SJCRH30 (cell line): ENCODE measurements around the gene HSPG2. TPM values are rescaled to one million over a fixed set of nuclear protein-coding genes. Genes with fewer than 3 reads are reported as not detected.

Experiments
- DNase-seq, 2 experiments: peaks; one replicate each; pipeline ENCODE4 v3.0.0-alpha.2; 2015 to 2020
- H3K27ac ChIP-seq: fragments of 250-450 bp; sonication (Bioruptor Pico); 2 replicates; pipeline ENCODE4 v1.5.1; 2020; ENCODE audit warnings: mild to moderate bottlenecking, moderate library complexity
- H3K27me3 ChIP-seq: fragments of 250-450 bp; sonication (Bioruptor Pico); 2 replicates; pipeline ENCODE4 v1.5.1; 2020; ENCODE audit warnings: mild to moderate bottlenecking, moderate library complexity
- H3K36me3 ChIP-seq: fragments of 250-450 bp; sonication (Bioruptor Pico); 2 replicates; pipeline ENCODE4 v1.5.1; 2020; ENCODE audit warnings: mild to moderate bottlenecking, moderate library complexity
- H3K4me1 ChIP-seq: fragments of 250-450 bp; sonication (Bioruptor Pico); 2 replicates; pipeline ENCODE4 v1.5.1; 2020; ENCODE audit warnings: mild to moderate bottlenecking, moderate library complexity
- H3K4me3 ChIP-seq: fragments of 250-450 bp; sonication (Bioruptor Pico); 2 replicates; pipeline ENCODE4 v1.5.1; 2020; ENCODE audit warnings: mild to moderate bottlenecking, moderate library complexity
- H3K9me3 ChIP-seq: fragments of 250-450 bp; sonication (Bioruptor Pico); replicated peaks from 2 replicates; pipeline ENCODE4 v1.5.1; 2020; ENCODE audit warnings: mild to moderate bottlenecking, moderate library complexity
- total RNA-seq: library from RNA; depleted of rRNA; stranded (reverse); fragments of >200 nt; shearing (Covaris generic); gene quantifications from 2 replicates; pipeline ENCODE4 v1.2.3, GENCODE V29; 2014

The HSPG2 gene
- total RNA-seq, 1 experiment from 2014 or later, result 84.0 TPM

- Histone ChIP-seq H3K4me3 (no peak overlapping the region), H3K36me3 (peaks cover 93% of the 10 kb centered on the region), H3K9me3 (no peaks in the 10 kb centered on the region), H3K27ac (no peak overlapping the region), H3K27me3 (no peaks in the 10 kb centered on the region), H3K4me1 (peaks cover 8% of the 10 kb centered on the region; the same call in 1 of the 2 replicates)
- DNase-seq, result no peak
These were observed 79.8 kb downstream of the HSPG2 start for GRCh38 chr1:21857142-21857839.

- Histone ChIP-seq H3K4me1 (no peaks in the 10 kb centered on the region), H3K4me3 (no peak overlapping the region), H3K27ac (no peak overlapping the region), H3K36me3 (peaks cover 92% of the 10 kb centered on the region), H3K27me3 (no peaks in the 10 kb centered on the region), H3K9me3 (no peaks in the 10 kb centered on the region)
- DNase-seq, result no peak
These were observed 81.6 kb downstream of the HSPG2 start for GRCh38 chr1:21855257-21856096.

GRCh38 chr1:21854751-21855131, 82.4 kb downstream of the HSPG2 start:
- H3K4me3 ChIP-seq, result no peak overlapping the region
- peaks cover 93% of the 10 kb centered on the region for H3K36me3 ChIP-seq
- no peak for DNase-seq
- no peaks in the 10 kb centered on the region for H3K9me3 ChIP-seq
- no peaks in the 10 kb centered on the region for H3K4me1 ChIP-seq
- H3K27ac ChIP-seq, result no peak overlapping the region
- no peaks in the 10 kb centered on the region for H3K27me3 ChIP-seq

- H3K4me1 ChIP-seq, result no peaks in the 10 kb centered on the region
- no peaks in the 10 kb centered on the region for H3K27me3 ChIP-seq
- no peak for DNase-seq
- no peak overlapping the region for H3K4me3 ChIP-seq
- H3K9me3 ChIP-seq, result no peaks in the 10 kb centered on the region
- H3K36me3 ChIP-seq, result peaks cover 93% of the 10 kb centered on the region
- no peak overlapping the region for H3K27ac ChIP-seq
These were observed 82.9 kb downstream of the HSPG2 start for GRCh38 chr1:21854090-21854750.

- DNase-seq, result no peak
- Histone ChIP-seq H3K9me3 (no peaks in the 10 kb centered on the region), H3K36me3 (peaks cover 91% of the 10 kb centered on the region), H3K4me1 (no peaks in the 10 kb centered on the region), H3K27ac (no peak overlapping the region), H3K27me3 (no peaks in the 10 kb centered on the region), H3K4me3 (no peak overlapping the region)
These were observed 84.0 kb downstream of the HSPG2 start for GRCh38 chr1:21853131-21853427.

GRCh38 chr1:21852282-21853130, 84.6 kb downstream of the HSPG2 start:
- H3K4me3 ChIP-seq, result no peak overlapping the region
- H3K27me3 ChIP-seq, result no peaks in the 10 kb centered on the region
- H3K4me1 ChIP-seq, result no peaks in the 10 kb centered on the region
- no peak overlapping the region for H3K27ac ChIP-seq
- peaks cover 91% of the 10 kb centered on the region for H3K36me3 ChIP-seq
- no peaks in the 10 kb centered on the region for H3K9me3 ChIP-seq
- DNase-seq, result no peak

GRCh38 chr1:21851430-21852250, 85.5 kb downstream of the HSPG2 start:
- peaks cover 95% of the 10 kb centered on the region for H3K36me3 ChIP-seq
- H3K4me1 ChIP-seq, result no peaks in the 10 kb centered on the region
- DNase-seq, result no peak
- H3K4me3 ChIP-seq, result no peak overlapping the region
- H3K27me3 ChIP-seq, result no peaks in the 10 kb centered on the region
- H3K9me3 ChIP-seq, result no peaks in the 10 kb centered on the region
- H3K27ac ChIP-seq, result no peak overlapping the region

GRCh38 chr1:21849909-21850576, 87.1 kb downstream of the HSPG2 start:
- Histone ChIP-seq H3K27ac (no peak overlapping the region), H3K9me3 (no peaks in the 10 kb centered on the region), H3K4me3 (no peak overlapping the region), H3K4me1 (no peaks in the 10 kb centered on the region), H3K36me3 (peaks cover 96% of the 10 kb centered on the region), H3K27me3 (no peaks in the 10 kb centered on the region)
- DNase-seq, result no peak

- H3K27me3 ChIP-seq, result no peaks in the 10 kb centered on the region
- DNase-seq, result no peak
- no peaks in the 10 kb centered on the region for H3K9me3 ChIP-seq
- peaks cover 96% of the 10 kb centered on the region for H3K36me3 ChIP-seq
- H3K27ac ChIP-seq, result no peak overlapping the region
- H3K4me1 ChIP-seq, result no peaks in the 10 kb centered on the region
- no peak overlapping the region for H3K4me3 ChIP-seq
These were observed 88.5 kb downstream of the HSPG2 start for GRCh38 chr1:21848524-21849174.

GRCh38 chr1:21847223-21848205, 89.6 kb downstream of the HSPG2 start:
- Histone ChIP-seq H3K9me3 (no peaks in the 10 kb centered on the region), H3K4me1 (no peaks in the 10 kb centered on the region), H3K4me3 (no peak overlapping the region), H3K36me3 (peaks cover 95% of the 10 kb centered on the region), H3K27ac (no peak overlapping the region), H3K27me3 (no peaks in the 10 kb centered on the region)
- DNase-seq, result no peak

- Histone ChIP-seq H3K36me3 (peaks cover 94% of the 10 kb centered on the region), H3K4me3 (no peak overlapping the region), H3K9me3 (no peaks in the 10 kb centered on the region), H3K27me3 (no peaks in the 10 kb centered on the region), H3K27ac (no peak overlapping the region), H3K4me1 (no peaks in the 10 kb centered on the region)
- DNase-seq, result peak in 1 of 2 experiments; percentile 56
These were observed 91.2 kb downstream of the HSPG2 start for GRCh38 chr1:21845646-21846641.
